GM12891 (cell line): ENCODE results near the gene RHOXF1.

Experiments
- PAX5 ChIP-seq: IDR thresholded peaks from 2 replicates; pipeline ENCODE4 v1.6.1; 2011; ENCODE audit warnings: low read length, moderate library complexity, mild to moderate bottlenecking; ENCODE audit not compliant: insufficient read depth, severe bottlenecking
- POLR2A ChIP-seq: IDR thresholded peaks from 2 replicates; pipeline ENCODE4 v1.6.1; 2011; ENCODE audit warnings: low read depth, low read length, control low read depth

DNA sequence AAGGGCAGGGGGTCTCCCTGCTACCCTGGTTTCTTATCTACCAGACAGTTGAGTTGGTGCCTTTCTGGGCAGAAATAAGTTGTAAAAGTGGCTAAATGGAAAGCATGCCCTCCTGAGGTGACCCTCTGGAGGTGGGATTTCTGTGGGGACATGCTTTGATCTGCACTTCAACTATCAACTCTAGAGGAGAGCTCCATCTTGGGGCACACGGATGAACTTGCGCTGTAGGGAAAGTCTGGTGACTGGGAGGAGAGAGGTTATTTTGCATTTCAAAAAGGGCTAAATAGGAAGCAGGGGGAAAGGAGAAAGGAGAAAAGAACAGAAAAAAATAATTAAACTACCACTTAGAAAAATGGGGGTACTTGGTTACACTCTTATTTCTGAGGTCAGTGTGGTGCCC lies 25.5 kb downstream of the RHOXF1 start:
- TF ChIP-seq POLR2A = no peak
- TF ChIP-seq PAX5 = no peak
